Keratinocyte (primary cell): ENCODE results near the gene DENND1A.

Experiments used
- EZH2 ChIP-seq: IDR thresholded peaks from one replicate; pipeline ENCODE4 v1.6.1; 2012; ENCODE audit warnings: inconsistent platforms, mild to moderate bottlenecking, low read length, moderate library complexity
- TF ChIP-seq, protein P1 (sequence below), 3 experiments: IDR thresholded peaks in 1 of 3; conservative IDR thresholded peaks in 1 of 3; optimal IDR thresholded peaks in 1 of 3; 2 replicates in 2 of 3; 3 replicates in 1 of 3; pipeline versions ENCODE3 to v1.5.1; 2011; ENCODE audit warnings: low read length in 3 of 3, mild to moderate bottlenecking in 3 of 3, moderate library complexity in 2 of 3, control low read depth in 1 of 3, inconsistent platforms in 1 of 3; ENCODE audit not compliant: insufficient read depth in 2 of 3; ENCODE audit errors: extremely low read depth in 1 of 3

GRCh38 chr9:123344192-123344949 lies 585.6 kb downstream of the DENND1A start:
- TF ChIP-seq, protein P1, sequence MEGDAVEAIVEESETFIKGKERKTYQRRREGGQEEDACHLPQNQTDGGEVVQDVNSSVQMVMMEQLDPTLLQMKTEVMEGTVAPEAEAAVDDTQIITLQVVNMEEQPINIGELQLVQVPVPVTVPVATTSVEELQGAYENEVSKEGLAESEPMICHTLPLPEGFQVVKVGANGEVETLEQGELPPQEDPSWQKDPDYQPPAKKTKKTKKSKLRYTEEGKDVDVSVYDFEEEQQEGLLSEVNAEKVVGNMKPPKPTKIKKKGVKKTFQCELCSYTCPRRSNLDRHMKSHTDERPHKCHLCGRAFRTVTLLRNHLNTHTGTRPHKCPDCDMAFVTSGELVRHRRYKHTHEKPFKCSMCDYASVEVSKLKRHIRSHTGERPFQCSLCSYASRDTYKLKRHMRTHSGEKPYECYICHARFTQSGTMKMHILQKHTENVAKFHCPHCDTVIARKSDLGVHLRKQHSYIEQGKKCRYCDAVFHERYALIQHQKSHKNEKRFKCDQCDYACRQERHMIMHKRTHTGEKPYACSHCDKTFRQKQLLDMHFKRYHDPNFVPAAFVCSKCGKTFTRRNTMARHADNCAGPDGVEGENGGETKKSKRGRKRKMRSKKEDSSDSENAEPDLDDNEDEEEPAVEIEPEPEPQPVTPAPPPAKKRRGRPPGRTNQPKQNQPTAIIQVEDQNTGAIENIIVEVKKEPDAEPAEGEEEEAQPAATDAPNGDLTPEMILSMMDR (optimal IDR thresholded peaks at IDR 0.05 in 1 of 3, IDR thresholded peaks at IDR 0.05 in 1 of 3, conservative IDR thresholded peaks at IDR 0.05 in 1 of 3; ENCODE audit: extremely low read depth in 1 of 3, insufficient read depth in 2 of 3, low read length in 3 of 3), result no peak
- no peak for TF ChIP-seq EZH2
